Mesenchymal stem cell (in vitro differentiated cells and primary cell): ENCODE measurements around the gene LIMS2.

ENCODE experiments used
- DNase-seq: peaks from one replicate; pipeline ENCODE4 v3.0.0-alpha.2; 2013
- H2AFZ ChIP-seq: one replicate; pipeline ENCODE4 v1.6.1; 2013; ENCODE audit warnings: low read depth, mild to moderate bottlenecking, control low read depth, inconsistent platforms, low read length, moderate library complexity
- H2AK5ac ChIP-seq: 2 replicates; pipeline ENCODE4 v1.6.1; 2013; ENCODE audit warnings: low read length, moderate library complexity, mild to moderate bottlenecking, inconsistent platforms; ENCODE audit not compliant: severe bottlenecking
- H2BK120ac ChIP-seq: one replicate; pipeline ENCODE4 v1.6.1; 2013; ENCODE audit warnings: low read depth, mild to moderate bottlenecking, inconsistent platforms, low read length, moderate library complexity
- H2BK12ac ChIP-seq, 2 experiments: one replicate each; pipeline ENCODE4 v1.6.1; 2013; ENCODE audit warnings: inconsistent platforms in 2 of 2, low read length in 2 of 2, mild to moderate bottlenecking in 2 of 2, moderate library complexity in 2 of 2, control low read depth in 1 of 2
- H2BK15ac ChIP-seq: one replicate; pipeline ENCODE4 v1.6.1; 2013; ENCODE audit warnings: mild to moderate bottlenecking, low read depth, inconsistent platforms; ENCODE audit not compliant: poor library complexity, severe bottlenecking
- H2BK5ac ChIP-seq: 2 replicates; pipeline ENCODE4 v1.6.1; 2013; ENCODE audit warnings: low read depth, mild to moderate bottlenecking, low read length, control low read depth, inconsistent platforms; ENCODE audit not compliant: poor library complexity, severe bottlenecking
- H3K14ac ChIP-seq, 2 experiments: one replicate each; pipeline ENCODE4 v1.6.1; 2013; ENCODE audit warnings: inconsistent platforms in 2 of 2, low read length in 2 of 2, control low read depth in 1 of 2, mild to moderate bottlenecking in 1 of 2, moderate library complexity in 1 of 2
- H3K18ac ChIP-seq, 2 experiments: one replicate each; pipeline ENCODE4 v1.6.1; 2013; ENCODE audit warnings: inconsistent platforms in 2 of 2, low read length in 2 of 2, control low read depth in 1 of 2, low read depth in 1 of 2, mild to moderate bottlenecking in 1 of 2
- H3K23ac ChIP-seq, 2 experiments: one replicate each; pipeline ENCODE4 v1.6.1; 2013; ENCODE audit warnings: inconsistent platforms in 2 of 2, low read length in 2 of 2, mild to moderate bottlenecking in 2 of 2, moderate library complexity in 2 of 2, control low read depth in 1 of 2
- H3K27ac ChIP-seq: 2 replicates; pipeline ENCODE4 v1.5.1; 2013; ENCODE audit warnings: mild to moderate bottlenecking, moderate library complexity, low read length, control low read depth, inconsistent platforms; ENCODE audit not compliant: poor library complexity, severe bottlenecking
- H3K27me3 ChIP-seq, 2 experiments: 2 replicates each; pipeline versions ENCODE4 v1.6.1 to v1.7.0; 2013; ENCODE audit warnings: low read length in 2 of 2, mild to moderate bottlenecking in 2 of 2, moderate library complexity in 2 of 2, control low read depth in 1 of 2, inconsistent platforms in 1 of 2; ENCODE audit not compliant: control insufficient read depth in 1 of 2, insufficient read depth in 1 of 2
- H3K36me3 ChIP-seq, 2 experiments: 2 replicates each; pipeline versions ENCODE4 v1.6.1 to v1.7.0; 2013; ENCODE audit warnings: low read length in 2 of 2, control low read depth in 1 of 2, inconsistent platforms in 1 of 2, low read depth in 1 of 2, mild to moderate bottlenecking in 1 of 2; ENCODE audit not compliant: insufficient read depth in 2 of 2, control insufficient read depth in 1 of 2
- H3K4ac ChIP-seq, 2 experiments: one replicate each; pipeline ENCODE4 v1.6.1; 2013; ENCODE audit warnings: inconsistent platforms in 2 of 2, low read length in 2 of 2, mild to moderate bottlenecking in 2 of 2, moderate library complexity in 2 of 2, control low read depth in 1 of 2, low read depth in 1 of 2
- H3K4me1 ChIP-seq: 2 replicates; pipeline ENCODE4 v1.6.1; 2013; ENCODE audit warnings: low read depth, low read length, control low read depth; ENCODE audit not compliant: control insufficient read depth, insufficient read depth
- H3K4me2 ChIP-seq: 2 replicates; pipeline ENCODE4 v1.6.1; 2013; ENCODE audit warnings: low read length, mild to moderate bottlenecking, inconsistent platforms; ENCODE audit not compliant: poor library complexity, severe bottlenecking
- H3K4me3 ChIP-seq, 2 experiments: 2 replicates each; pipeline versions ENCODE4 v1.5.1 to v1.7.0; 2013; ENCODE audit warnings: low read length in 2 of 2, mild to moderate bottlenecking in 2 of 2, control low read depth in 1 of 2, low read depth in 1 of 2; ENCODE audit not compliant: insufficient read depth in 1 of 2
- H3K79me1 ChIP-seq: replicated peaks from 2 replicates; pipeline ENCODE4 v1.6.1; 2013; ENCODE audit warnings: mild to moderate bottlenecking, control low read depth, low read length, inconsistent platforms; ENCODE audit not compliant: poor library complexity, severe bottlenecking
- H3K9ac ChIP-seq: 2 replicates; pipeline ENCODE4 v1.7.0; 2013; ENCODE audit warnings: mild to moderate bottlenecking, low read length, moderate library complexity
- H3K9me3 ChIP-seq: 2 replicates; pipeline ENCODE4 v1.7.0; 2013; ENCODE audit warnings: mild to moderate bottlenecking, low read length; ENCODE audit not compliant: control insufficient read depth
- H4K8ac ChIP-seq: one replicate; pipeline ENCODE4 v1.6.1; 2013; ENCODE audit warnings: inconsistent platforms, mild to moderate bottlenecking, low read length, moderate library complexity
- H4K91ac ChIP-seq: one replicate; pipeline ENCODE4 v1.6.1; 2013; ENCODE audit warnings: mild to moderate bottlenecking, low read length, inconsistent platforms
- WGBS: methylation state at CpG from one replicate; pipeline ENCODE4 v1.1.7; 2013; ENCODE audit warnings: mixed read lengths; 5-methylcytosine and 5-hydroxymethylcytosine counted together

The LIMS2 gene

DNA sequence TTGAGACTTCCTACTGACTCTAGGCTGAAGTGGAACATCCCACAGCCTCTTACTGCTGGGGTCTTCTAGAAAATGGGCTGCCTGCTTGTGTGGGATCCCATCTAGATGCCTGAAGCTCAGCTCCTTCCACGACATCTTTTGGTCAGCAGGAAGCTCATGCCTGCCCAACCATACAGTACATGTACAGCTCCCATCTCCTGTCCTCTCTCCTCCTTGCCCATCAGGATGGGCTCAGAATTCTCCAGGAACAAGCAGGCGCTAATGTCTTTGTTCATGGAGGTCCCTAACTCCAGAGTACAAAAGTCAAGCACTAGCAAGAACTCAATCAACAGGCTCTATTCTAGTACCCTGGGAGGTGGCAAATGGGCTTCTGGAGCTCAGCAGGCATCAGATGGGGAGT is 61.1 kb downstream of the LIMS2 start:
- Histone ChIP-seq H3K4me3 (no peak overlapping the region), H3K14ac (no peak overlapping the region), H2BK120ac (no peak overlapping the region), H3K4ac (no peak overlapping the region), H2BK5ac (no peak overlapping the region), H3K27ac (no peak overlapping the region), H3K9ac (no peak overlapping the region), H2BK15ac (no peak overlapping the region), H3K27me3 (peaks cover 3 to 27% of the 10 kb centered on the region in 2 experiments), H3K4me2 (no peak overlapping the region), H3K18ac (no peak overlapping the region), H3K4me1 (no peaks in the 10 kb centered on the region), H4K91ac (no peak overlapping the region), H2BK12ac (no peak overlapping the region), H2AFZ (no peak overlapping the region), H2AK5ac (no peak overlapping the region), H3K79me1 (no peaks in the 10 kb centered on the region), H4K8ac (no peak overlapping the region), H3K36me3 (peaks cover 0 to 3% of the 10 kb centered on the region in 2 experiments), H3K9me3 (peaks cover 25% of the 10 kb centered on the region), H3K23ac (no peak overlapping the region)
- DNase-seq: no peak
- WGBS: 97% methylated on average over 2 of the region's 2 CpGs

DNA sequence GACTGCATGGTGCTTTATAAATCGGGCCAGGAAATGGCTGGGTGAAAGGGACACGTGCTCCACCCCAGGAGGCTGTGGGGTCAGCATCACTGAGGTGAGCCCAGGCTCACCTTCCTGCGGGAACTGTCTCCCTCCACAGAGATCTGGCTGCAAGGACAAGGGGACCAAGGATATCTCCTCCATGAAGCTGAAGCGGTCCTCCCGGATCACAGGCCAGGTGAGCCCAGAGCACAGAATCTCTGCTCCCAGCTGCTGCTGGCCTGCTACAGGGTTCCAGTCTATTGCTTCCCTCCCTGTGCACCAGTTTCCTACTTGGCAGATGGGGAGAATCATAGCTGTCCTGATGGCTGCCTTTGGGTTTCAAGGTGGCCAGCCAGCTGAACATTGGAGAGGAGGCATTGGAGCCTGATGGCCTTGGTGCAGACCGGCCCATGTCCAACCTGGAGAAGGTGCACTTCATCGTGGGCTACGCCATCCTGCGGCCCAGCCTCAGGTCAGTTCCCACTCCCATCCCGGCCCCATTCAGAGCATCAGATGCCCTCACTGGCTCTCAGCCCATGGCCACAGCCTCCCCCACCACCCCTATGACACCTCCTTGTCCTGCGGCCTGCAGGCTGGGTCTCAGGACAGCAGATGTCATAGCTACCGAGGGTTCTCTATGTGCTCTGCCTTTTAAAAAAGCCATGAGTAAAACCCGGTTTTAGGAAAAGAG is 63.1 kb downstream of the LIMS2 start:
- peak overlapping the region in 1 of 2 experiments; percentile 70 for H3K23ac ChIP-seq
- H3K79me1 ChIP-seq: no peaks in the 10 kb centered on the region
- no peak overlapping the region for H3K4ac ChIP-seq
- no peak overlapping the region for H2BK12ac ChIP-seq
- H3K4me1 ChIP-seq: peaks cover 1% of the 10 kb centered on the region
- no peak overlapping the region for H3K4me2 ChIP-seq
- no peak overlapping the region for H2AK5ac ChIP-seq
- H2BK5ac ChIP-seq: no peak overlapping the region
- no peak overlapping the region for H2BK120ac ChIP-seq
- peak overlapping the region in 1 of 2 experiments; percentile 14 for H3K4me3 ChIP-seq
- H2AFZ ChIP-seq: no peak overlapping the region
- no peak overlapping the region for H2BK15ac ChIP-seq
- peaks cover 25% of the 10 kb centered on the region for H3K9me3 ChIP-seq
- DNase-seq: no peak
- H3K27me3 ChIP-seq: peaks cover 14 to 36% of the 10 kb centered on the region in 2 experiments
- no peak overlapping the region for H3K27ac ChIP-seq
- H3K18ac ChIP-seq: no peak overlapping the region
- H4K8ac ChIP-seq: no peak overlapping the region
- peak overlapping the region in 1 of 2 experiments; percentile 46 for H3K14ac ChIP-seq
- H3K36me3 ChIP-seq: peaks cover 0 to 3% of the 10 kb centered on the region in 2 experiments
- no peak overlapping the region for H3K9ac ChIP-seq
- H4K91ac ChIP-seq: no peak overlapping the region
- 89% methylated on average over 13 of the region's 13 CpGs for WGBS

DNA sequence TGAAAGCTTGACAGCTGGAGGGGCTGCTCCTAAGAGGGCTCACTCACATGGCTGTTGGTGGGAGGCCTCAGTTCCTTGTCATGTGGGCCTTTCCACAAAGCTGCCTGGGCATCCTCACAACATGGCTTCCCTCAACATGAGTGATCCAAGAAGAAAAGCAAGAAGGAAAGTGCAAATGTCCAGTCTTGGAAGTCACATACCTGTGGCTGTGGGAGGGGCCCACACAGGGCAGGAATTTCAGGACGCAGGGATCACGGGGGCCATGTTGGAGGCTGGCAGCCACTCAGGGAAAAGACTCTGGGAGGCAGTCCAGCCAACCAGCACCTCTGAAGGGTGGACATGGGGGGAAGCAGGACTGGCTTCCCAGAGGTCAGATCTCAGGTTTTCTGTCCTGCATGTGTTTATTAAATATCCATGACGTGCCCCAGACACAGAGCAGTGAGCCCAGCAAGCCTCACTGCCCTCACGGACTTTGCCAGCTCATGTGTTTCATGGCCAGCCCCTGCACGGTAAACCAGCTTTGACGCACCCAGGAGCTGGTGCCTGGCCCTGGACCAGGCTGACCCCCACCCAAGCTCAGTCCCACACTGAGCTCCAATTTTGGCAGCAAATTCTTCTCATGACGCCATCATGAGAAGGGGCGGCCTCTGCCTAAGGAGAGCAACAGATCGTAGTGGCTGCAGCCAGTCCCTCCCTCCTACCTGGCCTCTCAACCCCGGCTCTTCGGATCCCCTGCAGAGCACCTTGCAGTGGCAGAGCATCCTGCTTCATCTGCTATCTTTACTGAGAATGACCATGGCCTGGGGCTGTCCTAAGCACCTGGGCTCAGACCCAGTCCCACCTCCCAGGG is 64.0 kb downstream of the LIMS2 start:
- no peak overlapping the region for H2AFZ ChIP-seq
- 76% methylated on average over 11 of the region's 11 CpGs for WGBS
- no peak overlapping the region for H3K14ac ChIP-seq

DNA sequence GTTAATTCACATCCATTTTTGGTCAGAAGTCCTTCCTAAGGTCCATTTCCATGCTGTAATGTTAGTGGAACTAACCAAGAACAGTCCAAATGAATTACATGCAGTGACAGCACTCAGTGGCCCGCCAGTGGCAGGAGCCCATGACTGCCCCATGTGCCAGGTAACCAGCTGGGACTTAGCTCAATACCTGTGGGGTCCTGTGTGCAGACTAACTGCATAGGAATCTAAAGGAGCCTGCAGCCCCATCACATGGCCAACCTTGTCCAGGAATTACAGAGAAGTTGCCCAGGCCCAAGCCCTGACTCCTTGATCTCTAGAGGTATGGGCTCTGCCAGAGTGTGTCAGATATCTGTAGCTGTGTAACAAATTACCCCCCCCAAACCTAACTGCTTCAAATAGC is 64.8 kb downstream of the LIMS2 start:
- WGBS: 63% methylated on average over 1 of the region's 1 CpG
- Histone ChIP-seq H3K14ac (no peak overlapping the region), H3K27me3 (peaks cover 14 to 29% of the 10 kb centered on the region in 2 experiments)

More for the DNA sequence above, 64.0 kb downstream of the LIMS2 start:
- Histone ChIP-seq H3K4me2 (no peak overlapping the region), H3K23ac (no peak overlapping the region), H3K9me3 (peaks cover 25% of the 10 kb centered on the region), H2AK5ac (no peak overlapping the region), H4K8ac (no peak overlapping the region), H3K9ac (no peak overlapping the region), H4K91ac (no peak overlapping the region), H3K18ac (no peak overlapping the region), H3K27ac (no peak overlapping the region), H3K36me3 (peaks cover 0 to 3% of the 10 kb centered on the region in 2 experiments), H3K79me1 (no peaks in the 10 kb centered on the region), H3K4me3 (no peak overlapping the region), H2BK120ac (no peak overlapping the region), H2BK5ac (no peak overlapping the region), H2BK15ac (no peak overlapping the region), H3K4me1 (peaks cover 1% of the 10 kb centered on the region), H2BK12ac (no peak overlapping the region), H3K4ac (no peak overlapping the region), H3K27me3 (peaks cover 14 to 32% of the 10 kb centered on the region in 2 experiments)
- no peak for DNase-seq

More for the DNA sequence above, 64.8 kb downstream of the LIMS2 start:
- H4K91ac ChIP-seq: no peak overlapping the region
- no peak overlapping the region for H2BK15ac ChIP-seq
- H3K4ac ChIP-seq: no peak overlapping the region
- H3K18ac ChIP-seq: no peak overlapping the region
- H3K4me1 ChIP-seq: peaks cover 1% of the 10 kb centered on the region
- no peak for DNase-seq
- H3K4me3 ChIP-seq: no peak overlapping the region
- H4K8ac ChIP-seq: no peak overlapping the region
- no peak overlapping the region for H2BK120ac ChIP-seq
- peaks cover 0 to 3% of the 10 kb centered on the region in 2 experiments for H3K36me3 ChIP-seq
- peaks cover 25% of the 10 kb centered on the region for H3K9me3 ChIP-seq
- no peak overlapping the region for H2BK12ac ChIP-seq
- H3K23ac ChIP-seq: no peak overlapping the region
- H2AK5ac ChIP-seq: no peak overlapping the region
- H3K4me2 ChIP-seq: no peak overlapping the region
- no peak overlapping the region for H2AFZ ChIP-seq
- H2BK5ac ChIP-seq: no peak overlapping the region
- H3K79me1 ChIP-seq: no peaks in the 10 kb centered on the region
- H3K27ac ChIP-seq: no peak overlapping the region
- H3K9ac ChIP-seq: no peak overlapping the region
